ENCODE data around the gene SYNE2. TPM values are rescaled to one million over a fixed set of nuclear protein-coding genes. Genes with fewer than 3 reads are reported as not detected.

Gene SYNE2
- total and polyA plus RNA-seq, 4 experiments from 2014 or later = 14.2 to 280 (median 189) TPM

GRCh38 chr14:63981569-63981968 lies 128.8 kb downstream of the SYNE2 start:
- no peak overlapping the region for H3K4me3 Mint-ChIP-seq
- H3K27me3 Mint-ChIP-seq = no peaks in the 10 kb centered on the region
- Histone ChIP-seq H3K36me3 (ENCODE audit: insufficient read depth, low read length) (peaks cover 21% of the 10 kb centered on the region), H3K4me1 (ENCODE audit: insufficient read depth, low read length) (no peaks in the 10 kb centered on the region), H3K9me3 (ENCODE audit: control insufficient read depth in 1 of 2, low read length in 2 of 2) (no peaks in the 10 kb centered on the region), H3K4me3 (ENCODE audit: low read length in 2 of 2) (no peak overlapping the region), H3K27me3 (ENCODE audit: insufficient read depth, low read length) (no peaks in the 10 kb centered on the region), H3K27ac (ENCODE audit: low read depth, low read length) (no peak overlapping the region)
- CTCF ChIA-PET (ENCODE audit: partially characterized antibody) = interaction anchor here (0.8 to 1.1 kb wide), 2 partner anchors 82 to 141 kb away, joined by 3 to 5 read pairs; no protein-coding TSS in a partner anchor
- peaks cover 45 to 55% of the 10 kb centered on the region in 2 donors for H3K36me3 Mint-ChIP-seq
- intact Hi-C loops (cut with micrococcal nuclease) = no loop called here
- no peak overlapping the region for H3K27ac Mint-ChIP-seq
- no peak for DNase-seq
- H3K9me3 Mint-ChIP-seq = no peaks in the 10 kb centered on the region
- peaks cover 0 to 2% (median 0%) of the 10 kb centered on the region in 4 donors for H3K4me1 Mint-ChIP-seq
- POLR2A ChIA-PET (ENCODE audit: partially characterized antibody) = no interaction called here

- H3K9me3 ChIP-seq (ENCODE audit: control insufficient read depth in 1 of 2, low read length in 2 of 2) = no peaks in the 10 kb centered on the region
- CTCF ChIA-PET (ENCODE audit: partially characterized antibody) = interaction anchor here (1.1 kb wide), 1 partner anchor 141 kb away, joined by 5 read pairs; no protein-coding TSS in a partner anchor
- H3K27ac Mint-ChIP-seq = peak overlapping the region in 1 of 7 donors; percentile 31
These were observed 129.4 kb downstream of the SYNE2 start for GRCh38 chr14:63982156-63982555.

GRCh38 chr14:63982629-63983028 lies 129.8 kb downstream of the SYNE2 start:
- Mint-ChIP-seq H3K27me3 (no peaks in the 10 kb centered on the region), H3K9me3 (no peaks in the 10 kb centered on the region), H3K4me1 (peaks cover 0 to 4% (median 0%) of the 10 kb centered on the region in 4 donors), H3K36me3 (peaks cover 46 to 53% of the 10 kb centered on the region in 2 donors), H3K27ac (no peak overlapping the region), H3K4me3 (no peak overlapping the region)
- intact Hi-C loops (cut with micrococcal nuclease) = no loop called here
- ChIA-PET POLR2A (ENCODE audit: partially characterized antibody) (no interaction called here), CTCF (ENCODE audit: partially characterized antibody) (no interaction called here)
- Histone ChIP-seq H3K9me3 (ENCODE audit: control insufficient read depth in 1 of 2, low read length in 2 of 2) (no peaks in the 10 kb centered on the region), H3K36me3 (ENCODE audit: insufficient read depth, low read length) (peaks cover 19% of the 10 kb centered on the region), H3K27me3 (ENCODE audit: insufficient read depth, low read length) (no peaks in the 10 kb centered on the region), H3K27ac (ENCODE audit: low read depth, low read length) (no peak overlapping the region), H3K4me1 (ENCODE audit: insufficient read depth, low read length) (no peaks in the 10 kb centered on the region), H3K4me3 (ENCODE audit: low read length in 2 of 2) (no peak overlapping the region)
- no peak for DNase-seq

More at GRCh38 chr14:63982156-63982555, 129.4 kb downstream of the SYNE2 start:
- H3K9me3 Mint-ChIP-seq = no peaks in the 10 kb centered on the region
- H3K4me3 Mint-ChIP-seq = no peak overlapping the region
- intact Hi-C loops (cut with micrococcal nuclease) = no loop called here
- H3K27me3 ChIP-seq (ENCODE audit: insufficient read depth, low read length) = no peaks in the 10 kb centered on the region
- POLR2A ChIA-PET (ENCODE audit: partially characterized antibody) = no interaction called here
- H3K27ac ChIP-seq (ENCODE audit: low read depth, low read length) = no peak overlapping the region
- no peak for DNase-seq
- peaks cover 46 to 55% of the 10 kb centered on the region in 2 donors for H3K36me3 Mint-ChIP-seq
- no peaks in the 10 kb centered on the region for H3K4me1 ChIP-seq (ENCODE audit: insufficient read depth, low read length)
- no peak overlapping the region for H3K4me3 ChIP-seq (ENCODE audit: low read length in 2 of 2)
- peaks cover 21% of the 10 kb centered on the region for H3K36me3 ChIP-seq (ENCODE audit: insufficient read depth, low read length)
- H3K27me3 Mint-ChIP-seq = no peaks in the 10 kb centered on the region
- peaks cover 0 to 2% (median 0%) of the 10 kb centered on the region in 4 donors for H3K4me1 Mint-ChIP-seq

DNA sequence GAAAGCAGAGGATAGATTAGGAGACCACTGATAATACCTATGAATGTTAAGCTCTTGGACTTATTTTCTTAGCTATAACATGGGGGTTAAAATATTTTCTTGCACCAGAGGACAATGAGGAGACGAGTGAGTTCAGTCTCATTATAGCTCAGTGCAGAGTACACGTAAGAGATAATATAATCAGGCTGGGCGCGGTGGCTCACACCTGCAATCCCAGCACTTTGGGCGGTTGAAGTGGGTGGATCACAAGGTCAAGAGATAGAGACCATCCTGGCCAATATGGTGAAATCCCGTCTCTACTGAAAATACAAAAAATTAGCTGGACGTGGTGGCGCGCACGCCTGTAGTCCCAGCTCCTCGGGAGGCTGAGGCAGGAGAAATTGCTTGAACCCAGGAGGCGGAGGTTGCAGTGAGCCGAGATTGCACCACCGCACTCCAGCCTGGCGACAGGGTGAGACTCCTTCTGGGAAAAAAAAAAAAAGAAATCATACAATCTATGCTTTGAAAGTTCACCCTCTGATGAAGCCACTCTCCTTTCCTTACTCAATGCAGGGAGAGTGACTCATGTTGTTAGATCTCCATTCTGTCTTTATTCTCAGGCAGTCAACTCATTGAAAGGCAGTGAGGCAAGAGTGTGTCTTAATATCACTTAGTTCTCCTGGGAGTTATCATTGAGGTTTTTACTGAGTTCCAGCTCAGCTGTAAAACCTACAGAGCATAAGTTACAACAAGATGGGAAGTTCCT lies 134.2 kb downstream of the SYNE2 start:
- H3K9me3 Mint-ChIP-seq = no peaks in the 10 kb centered on the region
- H3K27ac ChIP-seq (ENCODE audit: low read depth, low read length) = no peak overlapping the region
- intact Hi-C loops (cut with micrococcal nuclease) = no loop called here
- H3K27me3 ChIP-seq (ENCODE audit: insufficient read depth, low read length) = no peaks in the 10 kb centered on the region
- ChIA-PET POLR2A (ENCODE audit: partially characterized antibody) (interaction anchor here (1.1 kb wide), 1 partner anchor 133 kb away, joined by 3 read pairs; no protein-coding TSS in a partner anchor), CTCF (ENCODE audit: partially characterized antibody) (interaction anchor here (1.2 kb wide), 1 partner anchor 104 kb away, joined by 3 read pairs; no protein-coding TSS in a partner anchor)
- no peaks in the 10 kb centered on the region for H3K27me3 Mint-ChIP-seq
- H3K4me3 Mint-ChIP-seq = no peak overlapping the region
- peaks cover 22% of the 10 kb centered on the region for H3K36me3 ChIP-seq (ENCODE audit: insufficient read depth, low read length)
- H3K9me3 ChIP-seq (ENCODE audit: control insufficient read depth in 1 of 2, low read length in 2 of 2) = no peaks in the 10 kb centered on the region
- no peak for DNase-seq
- H3K4me3 ChIP-seq (ENCODE audit: low read length in 2 of 2) = no peak overlapping the region
- H3K4me1 Mint-ChIP-seq = peaks cover 0 to 9% (median 1%) of the 10 kb centered on the region in 4 donors
- H3K4me1 ChIP-seq (ENCODE audit: insufficient read depth, low read length) = no peaks in the 10 kb centered on the region
- H3K27ac Mint-ChIP-seq = peak overlapping the region in 3 of 7 donors; percentile 20 to 74 (median 24)
- peaks cover 36 to 55% of the 10 kb centered on the region in 2 donors for H3K36me3 Mint-ChIP-seq

DNA sequence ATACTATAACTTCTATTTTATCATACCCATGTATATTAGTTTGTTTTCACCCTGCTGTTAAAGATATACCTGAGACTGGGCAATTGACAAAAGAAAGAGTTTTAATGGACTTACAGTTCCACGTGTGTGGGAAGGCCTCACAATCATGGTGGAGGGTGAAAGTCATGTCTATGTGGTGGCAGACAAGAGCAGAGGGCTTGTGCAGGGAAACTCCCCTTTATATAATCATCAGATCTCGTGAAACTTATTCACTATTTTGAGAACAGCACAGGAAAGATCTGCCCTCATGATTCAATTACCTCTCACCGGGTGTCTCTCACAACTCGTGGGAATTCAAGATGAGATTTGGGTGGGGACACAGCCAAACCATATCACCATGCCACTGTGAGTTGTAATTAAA lies 135.8 kb downstream of the SYNE2 start:
- POLR2A ChIA-PET (ENCODE audit: partially characterized antibody) = no interaction called here
- no peaks in the 10 kb centered on the region for H3K9me3 Mint-ChIP-seq
- Histone ChIP-seq H3K4me1 (ENCODE audit: insufficient read depth, low read length) (no peaks in the 10 kb centered on the region), H3K27ac (ENCODE audit: low read depth, low read length) (no peak overlapping the region), H3K36me3 (ENCODE audit: insufficient read depth, low read length) (peaks cover 36% of the 10 kb centered on the region), H3K27me3 (ENCODE audit: insufficient read depth, low read length) (no peaks in the 10 kb centered on the region), H3K4me3 (ENCODE audit: low read length in 2 of 2) (no peak overlapping the region), H3K9me3 (ENCODE audit: control insufficient read depth in 1 of 2, low read length in 2 of 2) (no peaks in the 10 kb centered on the region)
- intact Hi-C loops (cut with micrococcal nuclease) = no loop called here
- CTCF ChIA-PET (ENCODE audit: partially characterized antibody) = no interaction called here
- no peaks in the 10 kb centered on the region for H3K27me3 Mint-ChIP-seq
- H3K36me3 Mint-ChIP-seq = peaks cover 41 to 58% of the 10 kb centered on the region in 2 donors
- no peak for DNase-seq
- peak overlapping the region in 5 of 7 donors; percentile 4 to 79 (median 18) for H3K27ac Mint-ChIP-seq
- peaks cover 0 to 9% (median 1%) of the 10 kb centered on the region in 4 donors for H3K4me1 Mint-ChIP-seq
- H3K4me3 Mint-ChIP-seq = no peak overlapping the region

GRCh38 chr14:63991833-63992232 lies 139.0 kb downstream of the SYNE2 start:
- no peaks in the 10 kb centered on the region for H3K9me3 ChIP-seq (ENCODE audit: control insufficient read depth in 1 of 2, low read length in 2 of 2)
- POLR2A ChIA-PET (ENCODE audit: partially characterized antibody) = no interaction called here
- Mint-ChIP-seq H3K4me3 (peak overlapping the region in 1 of 8 donors; percentile 7), H3K27ac (peak overlapping the region in 6 of 7 donors; percentile 10 to 94 (median 45)), H3K4me1 (peaks cover 0 to 9% (median 1%) of the 10 kb centered on the region in 4 donors), H3K36me3 (peaks cover 53 to 72% of the 10 kb centered on the region in 2 donors), H3K27me3 (no peaks in the 10 kb centered on the region), H3K9me3 (no peaks in the 10 kb centered on the region)
- no peaks in the 10 kb centered on the region for H3K4me1 ChIP-seq (ENCODE audit: insufficient read depth, low read length)
- intact Hi-C loops (cut with micrococcal nuclease) = loop anchor here (5.0 kb wide), 1 partner anchor 140 kb away; the partner anchor contains the start of gene SYNE2
- H3K36me3 ChIP-seq (ENCODE audit: insufficient read depth, low read length) = peaks cover 44% of the 10 kb centered on the region
- H3K27me3 ChIP-seq (ENCODE audit: insufficient read depth, low read length) = no peaks in the 10 kb centered on the region
- H3K4me3 ChIP-seq (ENCODE audit: low read length in 2 of 2) = no peak overlapping the region
- H3K27ac ChIP-seq (ENCODE audit: low read depth, low read length) = no peak overlapping the region
- CTCF ChIA-PET (ENCODE audit: partially characterized antibody) = interaction anchor here (1.3 kb wide), 1 partner anchor 150 kb away, joined by 3 read pairs; no protein-coding TSS in a partner anchor
- DNase-seq = no peak

- no peak overlapping the region for H3K27ac ChIP-seq (ENCODE audit: low read depth, low read length)
- no peaks in the 10 kb centered on the region for H3K4me1 ChIP-seq (ENCODE audit: insufficient read depth, low read length)
- no peaks in the 10 kb centered on the region for H3K9me3 Mint-ChIP-seq
- no peak for DNase-seq
- POLR2A ChIA-PET (ENCODE audit: partially characterized antibody) = no interaction called here
- H3K36me3 Mint-ChIP-seq = peaks cover 59 to 78% of the 10 kb centered on the region in 2 donors
- H3K4me1 Mint-ChIP-seq = peaks cover 0 to 7% (median 1%) of the 10 kb centered on the region in 4 donors
- no peaks in the 10 kb centered on the region for H3K27me3 Mint-ChIP-seq
- H3K36me3 ChIP-seq (ENCODE audit: insufficient read depth, low read length) = peaks cover 49% of the 10 kb centered on the region
- H3K27me3 ChIP-seq (ENCODE audit: insufficient read depth, low read length) = no peaks in the 10 kb centered on the region
- peak overlapping the region in 3 of 7 donors; percentile 58 to 76 (median 70) for H3K27ac Mint-ChIP-seq
- CTCF ChIA-PET (ENCODE audit: partially characterized antibody) = no interaction called here
- intact Hi-C loops (cut with micrococcal nuclease) = loop anchor here (5.0 kb wide), 1 partner anchor 141 kb away; the partner anchor contains the start of gene SYNE2
- no peaks in the 10 kb centered on the region for H3K9me3 ChIP-seq (ENCODE audit: control insufficient read depth in 1 of 2, low read length in 2 of 2)
- H3K4me3 Mint-ChIP-seq = no peak overlapping the region
- H3K4me3 ChIP-seq (ENCODE audit: low read length in 2 of 2) = no peak overlapping the region
These were observed 140.1 kb downstream of the SYNE2 start for GRCh38 chr14:63992858-63993257.
